Activated CD4-positive, alpha-beta memory T cell treated with anti-CD3 and anti-CD28 coated beads for 36 hours (primary cell): Measurements from ENCODE around the gene PAQR5. TPM values are rescaled to one million over a fixed set of nuclear protein-coding genes. Genes with fewer than 3 reads are reported as not detected.

ENCODE experiments used
- CTCF ChIA-PET: fragments of 350-600 bp; sonication (Branson Sonifier 250); formaldehyde crosslinking; loops from one replicate; lab custom pipeline; 2021; ENCODE audit warnings: antibody characterized with exemption, inconsistent platforms; lab: Charles Lee
- POLR2A ChIA-PET: fragments of 350-600 bp; sonication (Branson Sonifier 250); formaldehyde crosslinking; loops from one replicate; lab custom pipeline; 2021; ENCODE audit warnings: antibody characterized with exemption; lab: Charles Lee
- DNase-seq: peaks from one replicate; pipeline ENCODE4 v3.0.0-alpha.2; 2020
- H3K27ac Mint-ChIP-seq: one replicate; pipeline ENCODE4 v1.8.0; 2021; ENCODE audit warnings: mixed read lengths
- H3K27me3 Mint-ChIP-seq: one replicate; pipeline ENCODE4 v1.8.0; 2021; ENCODE audit warnings: mixed read lengths
- H3K36me3 Mint-ChIP-seq: one replicate; pipeline ENCODE4 v1.8.0; 2021; ENCODE audit warnings: mixed read lengths
- H3K4me1 Mint-ChIP-seq: one replicate; pipeline ENCODE4 v1.8.0; 2021; ENCODE audit warnings: low read depth, mixed read lengths
- H3K4me3 Mint-ChIP-seq: one replicate; pipeline ENCODE4 v1.8.0; 2021; ENCODE audit warnings: mild to moderate bottlenecking, mixed read lengths
- H3K9me3 Mint-ChIP-seq: one replicate; pipeline ENCODE4 v1.8.0; 2021; ENCODE audit warnings: mixed read lengths
- intact Hi-C: fragments of 100-400 bp; cut with micrococcal nuclease; formaldehyde crosslinking; loops from one replicate; pipeline ENCODE4 v1.15.1; 2023
- total RNA-seq, 2 experiments: library from RNA; stranded (reverse); gene quantifications; one replicate each; pipeline ENCODE4 v1.2.3, GENCODE V29; 2021

The PAQR5 gene, protein sequence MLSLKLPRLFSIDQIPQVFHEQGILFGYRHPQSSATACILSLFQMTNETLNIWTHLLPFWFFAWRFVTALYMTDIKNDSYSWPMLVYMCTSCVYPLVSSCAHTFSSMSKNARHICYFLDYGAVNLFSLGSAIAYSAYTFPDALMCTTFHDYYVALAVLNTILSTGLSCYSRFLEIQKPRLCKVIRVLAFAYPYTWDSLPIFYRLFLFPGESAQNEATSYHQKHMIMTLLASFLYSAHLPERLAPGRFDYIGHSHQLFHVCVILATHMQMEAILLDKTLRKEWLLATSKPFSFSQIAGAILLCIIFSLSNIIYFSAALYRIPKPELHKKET
- total RNA-seq: under 1 TPM; 0.10 to 0.15 TPM

DNA sequence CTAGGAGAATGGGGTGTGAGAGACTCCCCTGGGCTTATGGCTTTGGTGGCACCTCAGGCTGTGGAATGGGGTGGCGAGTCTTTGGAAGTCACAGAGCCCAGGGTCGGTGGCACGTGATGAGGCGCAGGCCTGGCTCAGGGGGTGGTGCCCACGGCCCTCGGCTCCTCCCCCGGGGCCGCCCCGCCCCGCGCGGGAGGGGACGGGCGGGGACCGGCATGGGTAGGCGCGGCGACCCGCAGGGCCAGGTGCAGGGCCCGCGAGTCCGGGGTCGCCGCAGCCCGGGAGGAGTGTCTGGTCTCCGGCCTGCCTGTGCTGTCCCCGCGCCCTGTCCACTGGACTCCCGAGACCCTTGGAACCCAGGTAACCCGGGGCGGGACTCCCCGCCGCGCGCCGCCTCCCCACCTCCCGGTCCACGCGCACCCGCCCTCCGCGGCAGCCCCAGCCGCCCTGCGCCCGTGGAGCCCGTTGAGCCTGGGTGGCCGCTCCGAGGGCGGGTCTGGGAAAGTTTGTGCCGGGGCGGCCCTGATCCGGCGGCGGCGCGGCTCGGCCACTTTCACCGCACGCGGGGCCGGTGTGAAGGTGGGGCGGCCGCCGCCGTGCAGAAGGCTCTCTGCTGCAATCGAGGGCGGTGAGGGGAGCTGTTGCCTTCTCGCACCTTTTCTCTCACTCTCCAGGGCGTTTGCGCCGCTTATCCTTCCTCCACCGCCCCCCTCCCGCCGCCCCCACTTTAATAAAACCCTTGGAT lies at the start of gene PAQR5:
Gene PAQR5, plus strand, starts transcription at position 216 of the 745 bp plus-strand sequence. CDS start 61,169 bp downstream, outside the sequence.
- CTCF ChIA-PET: no interaction called here
- Mint-ChIP-seq H3K36me3 (no peaks in the 10 kb centered on the region), H3K9me3 (no peaks in the 10 kb centered on the region), H3K27ac (no peak within 1 kb of the TSS), H3K27me3 (peaks cover 47% of the 10 kb centered on the region), H3K4me3 (no peak within 1 kb of the TSS), H3K4me1 (no peaks in the 10 kb centered on the region)
- intact Hi-C loops: no loop called here
- DNase-seq: no peak
- POLR2A ChIA-PET: no interaction called here

DNA sequence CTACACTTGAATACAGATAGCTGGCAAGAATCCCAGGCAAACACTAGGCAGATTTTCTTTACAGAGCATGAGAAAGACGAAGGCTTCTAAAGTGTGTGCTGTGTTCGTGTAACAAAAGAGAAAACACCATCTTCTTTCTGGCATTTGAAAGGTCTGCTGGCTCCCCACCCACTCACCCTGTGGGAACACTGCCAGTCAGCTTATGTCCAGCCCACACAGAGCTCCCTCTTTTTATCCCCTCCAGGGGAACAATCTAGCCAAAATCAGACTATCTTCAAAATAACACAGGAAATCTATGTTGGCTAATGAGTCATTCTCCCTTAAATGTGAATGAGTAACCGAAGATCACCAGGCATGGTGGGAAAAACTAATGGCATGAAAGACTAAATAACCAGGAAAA lies 45.6 kb upstream of the PAQR5 start:
- ChIA-PET CTCF (no interaction called here), POLR2A (no interaction called here)
- intact Hi-C loops: no loop called here
- peaks cover 3% of the 10 kb centered on the region for H3K36me3 Mint-ChIP-seq
- DNase-seq: no peak
- no peaks in the 10 kb centered on the region for H3K27me3 Mint-ChIP-seq
- H3K27ac Mint-ChIP-seq: no peak overlapping the region
- peaks cover 2% of the 10 kb centered on the region for H3K4me1 Mint-ChIP-seq
- H3K9me3 Mint-ChIP-seq: no peaks in the 10 kb centered on the region
- no peak overlapping the region for H3K4me3 Mint-ChIP-seq

DNA sequence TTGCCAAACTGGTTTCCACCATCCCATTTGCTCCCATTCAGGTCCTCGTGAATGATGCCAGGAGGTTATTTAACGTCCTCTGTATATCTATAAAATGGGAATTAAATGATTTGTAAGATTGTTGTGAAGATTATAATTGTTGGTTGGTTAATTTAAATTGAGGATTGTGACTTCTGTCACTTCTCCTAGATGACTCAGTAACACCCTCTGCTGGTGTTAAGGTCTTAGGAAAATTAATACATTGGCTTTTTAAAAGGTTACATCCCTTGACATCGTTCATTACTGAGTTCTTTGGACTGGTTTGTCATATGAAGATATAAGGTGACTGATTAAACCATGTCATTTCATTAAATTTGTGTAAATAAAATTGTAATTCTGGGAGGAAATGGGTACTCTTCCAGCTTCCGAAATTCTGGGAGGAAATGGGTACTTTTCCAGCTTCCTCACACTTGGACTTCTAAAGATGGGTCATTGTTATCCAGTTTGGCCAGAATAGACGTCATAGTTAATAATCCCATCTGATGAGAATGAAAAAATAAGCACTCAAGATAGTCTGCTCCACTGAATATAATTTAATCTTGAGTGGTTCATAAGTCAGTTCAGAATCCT lies 33.3 kb upstream of the PAQR5 start:
- no peak for DNase-seq
- H3K4me3 Mint-ChIP-seq: no peak overlapping the region
- intact Hi-C loops: loop anchor here (1.0 kb wide), 1 partner anchor 206 kb away; no protein-coding TSS in a partner anchor
- no peaks in the 10 kb centered on the region for H3K9me3 Mint-ChIP-seq
- H3K27me3 Mint-ChIP-seq: no peaks in the 10 kb centered on the region
- no peaks in the 10 kb centered on the region for H3K4me1 Mint-ChIP-seq
- H3K36me3 Mint-ChIP-seq: no peaks in the 10 kb centered on the region
- ChIA-PET CTCF (interaction anchor here (0.7 to 1.9 kb wide), 7 partner anchors 22 to 212 kb away, joined by 3 to 12 read pairs (median 5); partner anchors contain the start of gene GLCE), POLR2A (no interaction called here)
- no peak overlapping the region for H3K27ac Mint-ChIP-seq

DNA sequence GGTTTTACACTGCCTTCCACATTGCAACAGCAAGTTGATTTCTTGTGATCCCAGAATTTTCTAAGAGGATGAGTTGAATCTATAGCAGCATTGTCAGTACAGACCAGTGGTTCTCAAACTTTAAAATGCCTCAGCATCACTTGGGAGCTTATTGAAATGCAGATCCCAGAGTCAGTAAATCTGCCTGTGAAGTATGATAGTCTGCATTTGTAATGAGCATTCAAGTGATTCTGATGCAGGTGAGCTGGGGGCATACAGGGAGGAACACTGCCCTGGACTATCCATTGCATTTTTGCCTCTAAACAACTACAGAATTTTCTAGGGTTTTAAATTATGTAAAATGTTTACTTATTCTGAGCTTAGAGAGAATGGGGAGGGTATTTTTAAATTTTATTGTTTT lies 27.5 kb upstream of the PAQR5 start:
- Mint-ChIP-seq H3K27ac (no peak overlapping the region), H3K4me1 (no peaks in the 10 kb centered on the region), H3K27me3 (no peaks in the 10 kb centered on the region), H3K4me3 (no peak overlapping the region), H3K36me3 (no peaks in the 10 kb centered on the region), H3K9me3 (no peaks in the 10 kb centered on the region)
- ChIA-PET POLR2A (no interaction called here), CTCF (no interaction called here)
- DNase-seq: no peak
- intact Hi-C loops: no loop called here

DNA sequence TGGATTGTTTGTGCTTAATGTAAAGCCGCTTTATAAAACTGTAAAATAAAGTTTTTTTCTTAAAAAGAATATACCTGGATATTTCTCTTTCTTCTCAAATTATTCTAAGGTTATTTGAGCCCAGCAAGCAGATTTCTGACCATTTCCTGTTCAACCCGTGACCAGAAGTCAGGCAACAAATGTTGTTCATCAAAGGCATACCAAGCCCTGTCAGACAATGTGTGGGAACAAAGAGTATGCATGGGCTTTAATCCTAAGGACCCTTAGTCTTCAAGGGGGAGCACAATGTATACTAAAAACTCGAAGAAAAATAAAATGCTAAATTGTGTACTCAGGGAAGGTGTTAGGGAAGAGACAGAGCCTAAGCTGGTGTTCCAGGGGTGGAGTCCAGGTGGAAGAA lies 26.6 kb upstream of the PAQR5 start:
- no peak for DNase-seq
- H3K4me1 Mint-ChIP-seq: no peaks in the 10 kb centered on the region
- peaks cover 1% of the 10 kb centered on the region for H3K27me3 Mint-ChIP-seq
- no peak overlapping the region for H3K27ac Mint-ChIP-seq
- no peaks in the 10 kb centered on the region for H3K36me3 Mint-ChIP-seq
- intact Hi-C loops: no loop called here
- ChIA-PET CTCF (no interaction called here), POLR2A (no interaction called here)
- no peak overlapping the region for H3K4me3 Mint-ChIP-seq
- no peaks in the 10 kb centered on the region for H3K9me3 Mint-ChIP-seq

DNA sequence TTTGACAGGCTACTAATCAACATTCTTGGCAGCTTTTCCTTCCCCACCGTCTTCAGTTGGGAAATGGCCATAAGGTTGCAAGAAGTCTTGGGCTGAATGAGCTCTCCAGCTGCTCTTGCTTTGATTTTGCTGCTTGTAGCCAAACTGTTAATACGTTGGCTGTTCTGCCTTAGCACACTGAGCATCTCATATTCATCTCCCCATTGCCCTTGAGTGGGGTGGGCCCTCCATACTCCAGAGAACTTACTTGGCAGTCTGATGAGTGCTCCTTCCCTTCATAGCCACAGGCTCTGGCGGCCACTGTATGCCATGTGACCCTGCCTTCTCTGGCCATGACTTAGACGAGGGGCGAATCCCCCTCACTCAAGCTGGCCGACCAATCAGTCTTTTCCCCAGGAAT lies 25.8 kb upstream of the PAQR5 start:
- Mint-ChIP-seq H3K27ac (no peak overlapping the region), H3K4me1 (no peaks in the 10 kb centered on the region), H3K4me3 (no peak overlapping the region), H3K36me3 (no peaks in the 10 kb centered on the region), H3K27me3 (peaks cover 1% of the 10 kb centered on the region), H3K9me3 (no peaks in the 10 kb centered on the region)
- no peak for DNase-seq
- POLR2A ChIA-PET: no interaction called here
- CTCF ChIA-PET: no interaction called here
- intact Hi-C loops: no loop called here

DNA sequence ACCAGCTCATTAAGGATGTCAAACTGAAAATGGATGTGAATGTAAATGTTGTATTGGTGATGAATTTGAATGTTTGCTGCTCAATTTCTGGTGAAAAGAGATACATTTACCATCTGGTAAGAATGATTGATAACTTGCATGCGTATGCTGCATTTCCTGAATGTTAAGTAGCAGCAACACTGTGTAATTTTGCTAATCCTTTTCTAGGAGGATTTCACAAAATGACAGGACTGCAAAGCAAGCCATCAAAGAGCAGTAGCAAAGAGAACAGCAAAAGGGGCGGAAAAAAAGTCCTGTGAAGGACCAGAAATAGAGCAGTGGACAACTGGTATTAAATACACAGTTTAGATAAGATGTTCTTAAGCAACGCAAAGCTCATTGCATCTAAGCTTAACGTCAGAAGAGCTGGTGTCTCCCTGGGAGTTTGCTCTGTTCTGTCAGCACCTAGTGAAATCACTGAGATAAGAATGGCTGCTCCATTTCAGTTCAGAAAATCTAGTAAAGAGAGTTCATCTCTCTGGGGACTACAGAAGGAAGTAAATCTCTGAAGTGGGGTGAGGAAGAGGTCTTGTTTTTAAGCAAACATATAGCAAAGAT lies 23.5 kb upstream of the PAQR5 start:
- intact Hi-C loops: no loop called here
- no peak for DNase-seq
- CTCF ChIA-PET: no interaction called here
- no peaks in the 10 kb centered on the region for H3K36me3 Mint-ChIP-seq
- no peak overlapping the region for H3K27ac Mint-ChIP-seq
- no peaks in the 10 kb centered on the region for H3K9me3 Mint-ChIP-seq
- H3K4me3 Mint-ChIP-seq: no peak overlapping the region
- POLR2A ChIA-PET: no interaction called here
- peaks cover 1% of the 10 kb centered on the region for H3K27me3 Mint-ChIP-seq
- H3K4me1 Mint-ChIP-seq: no peaks in the 10 kb centered on the region

DNA sequence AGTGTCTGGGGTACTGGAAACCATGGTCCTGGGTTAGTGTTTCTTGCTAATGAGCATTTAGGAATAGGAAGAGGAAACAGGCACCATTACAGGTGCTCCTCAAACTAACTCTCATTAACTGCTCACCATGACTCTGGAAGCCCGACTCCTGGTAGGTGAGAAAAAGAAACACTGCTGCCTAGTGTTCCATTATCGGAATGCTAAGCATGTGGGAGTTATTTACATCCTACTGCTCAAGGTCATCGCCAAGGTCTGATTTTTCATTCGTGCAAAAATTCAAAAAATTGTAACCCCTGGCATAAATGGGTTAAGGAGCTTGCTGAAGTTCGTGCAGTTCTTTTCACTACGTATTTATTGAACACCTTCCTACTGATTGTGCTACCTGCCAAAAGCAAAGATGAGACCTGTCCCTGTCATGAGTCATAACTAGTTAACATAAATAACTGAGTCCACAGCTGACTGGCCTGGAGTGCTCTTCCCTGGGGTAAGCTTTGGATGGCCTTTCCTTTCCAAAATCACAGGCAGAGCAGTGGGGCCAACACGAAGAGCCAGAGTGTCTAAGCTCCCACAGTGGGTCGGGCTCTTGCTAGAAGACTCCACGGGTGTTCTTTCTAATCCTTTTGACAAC lies 22.7 kb upstream of the PAQR5 start:
- H3K27ac Mint-ChIP-seq: no peak overlapping the region
- peaks cover 1% of the 10 kb centered on the region for H3K27me3 Mint-ChIP-seq
- no peak overlapping the region for H3K4me3 Mint-ChIP-seq
- DNase-seq: no peak
- H3K9me3 Mint-ChIP-seq: no peaks in the 10 kb centered on the region
- intact Hi-C loops: no loop called here
- no peaks in the 10 kb centered on the region for H3K4me1 Mint-ChIP-seq
- ChIA-PET POLR2A (no interaction called here), CTCF (no interaction called here)
- no peaks in the 10 kb centered on the region for H3K36me3 Mint-ChIP-seq

DNA sequence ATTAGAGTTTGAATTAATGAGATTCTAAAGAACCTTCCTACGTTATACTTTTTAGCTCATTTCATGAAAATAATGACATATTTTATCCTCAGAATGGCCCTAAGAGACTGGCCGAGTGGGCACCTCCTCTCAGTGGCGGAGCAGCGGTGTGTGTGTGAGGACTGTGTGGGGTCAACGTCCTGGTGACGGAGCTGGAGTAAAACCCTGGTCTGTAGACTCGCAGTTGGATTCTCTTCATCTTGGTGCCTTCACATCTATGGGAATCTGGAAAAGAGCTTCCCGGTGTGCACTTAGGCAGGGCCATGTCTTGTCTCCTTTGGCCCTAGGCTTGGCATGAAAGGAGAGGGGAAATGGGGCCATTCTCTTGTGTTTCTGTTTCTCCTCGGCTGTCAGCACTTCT lies 21.4 kb upstream of the PAQR5 start:
- Mint-ChIP-seq H3K27ac (no peak overlapping the region), H3K4me1 (no peaks in the 10 kb centered on the region), H3K27me3 (peaks cover 1% of the 10 kb centered on the region), H3K36me3 (no peaks in the 10 kb centered on the region), H3K9me3 (no peaks in the 10 kb centered on the region), H3K4me3 (no peak overlapping the region)
- intact Hi-C loops: no loop called here
- CTCF ChIA-PET: interaction anchor here (0.5 kb wide), 1 partner anchor 1403 kb away, joined by 4 read pairs; no protein-coding TSS in a partner anchor
- DNase-seq: no peak
- POLR2A ChIA-PET: no interaction called here

DNA sequence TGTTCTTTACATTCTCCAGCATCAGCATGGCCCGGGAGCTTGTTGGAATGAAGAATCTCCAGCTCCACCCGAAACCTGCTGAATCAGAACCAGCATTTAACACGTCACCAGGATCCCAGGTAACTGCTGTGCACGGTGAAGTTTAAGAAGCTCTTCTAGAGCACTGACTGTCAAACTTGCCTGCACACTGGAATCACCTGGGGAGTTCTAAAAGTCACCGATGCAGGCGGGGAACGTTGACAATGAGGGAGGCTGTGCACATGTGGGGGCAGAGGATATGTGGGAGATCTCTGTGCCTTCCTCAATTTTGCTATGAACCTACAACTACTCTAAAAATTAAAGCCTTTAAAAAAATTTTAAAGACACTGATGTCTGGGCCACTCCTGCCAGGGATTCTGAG lies 19.1 kb upstream of the PAQR5 start:
- no peak for DNase-seq
- Mint-ChIP-seq H3K36me3 (no peaks in the 10 kb centered on the region), H3K27ac (no peak overlapping the region), H3K27me3 (peaks cover 1% of the 10 kb centered on the region), H3K4me3 (no peak overlapping the region), H3K9me3 (no peaks in the 10 kb centered on the region), H3K4me1 (no peaks in the 10 kb centered on the region)
- POLR2A ChIA-PET: no interaction called here
- CTCF ChIA-PET: no interaction called here
- intact Hi-C loops: no loop called here

DNA sequence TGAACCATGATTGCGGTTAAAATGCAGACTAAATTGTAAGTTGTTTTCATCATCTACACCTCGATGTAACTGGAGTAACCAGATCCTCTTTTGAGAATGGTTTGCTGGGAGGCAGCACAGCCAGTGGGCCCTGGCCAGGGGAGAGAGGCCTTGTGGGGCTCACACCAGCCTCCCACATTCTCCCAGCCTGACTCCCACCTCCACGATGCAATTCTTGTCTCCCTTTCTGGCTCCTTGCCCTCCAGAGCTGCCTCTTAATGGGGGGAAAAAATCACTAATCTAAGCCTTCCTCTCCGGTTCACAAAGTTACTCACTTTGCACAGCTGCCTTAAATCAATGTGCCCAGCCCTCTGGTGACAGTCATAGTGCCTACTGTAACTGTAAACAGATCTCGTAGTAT lies 17.9 kb upstream of the PAQR5 start:
- Mint-ChIP-seq H3K9me3 (no peaks in the 10 kb centered on the region), H3K4me3 (no peak overlapping the region), H3K27ac (no peak overlapping the region), H3K27me3 (peaks cover 1% of the 10 kb centered on the region), H3K36me3 (no peaks in the 10 kb centered on the region), H3K4me1 (no peaks in the 10 kb centered on the region)
- no peak for DNase-seq
- POLR2A ChIA-PET: no interaction called here
- CTCF ChIA-PET: no interaction called here
- intact Hi-C loops: no loop called here
